K562 (cell line): ENCODE data around the gene YPEL2. TPM values are rescaled to one million over a fixed set of nuclear protein-coding genes. Genes with fewer than 3 reads are reported as not detected.

Experiments used
- CEBPG ChIP-seq, 3 experiments: fragments of 200-800 bp in 1 of 3; sonication (Bioruptor generic) in 1 of 3; sonication (generic) in 1 of 3; formaldehyde crosslinking in 1 of 3; IDR thresholded peaks in 2 of 3; conservative IDR thresholded peaks in 1 of 3; 2 replicates each; pipeline versions ENCODE4 v1.6.1 to v1.8.0; 2016 to 2022; ENCODE audit warnings: missing compliant biosample characterization in 2 of 3, missing genetic modification characterization in 2 of 3, mild to moderate bottlenecking in 1 of 3, missing genetic modification reagents in 1 of 3
- PHB2 ChIP-seq: fragments of 450-650 bp; IDR thresholded peaks from 2 replicates; pipeline ENCODE4 v1.6.1; 2017; ENCODE audit warnings: low read depth
- ZNF318 ChIP-seq, 2 experiments: fragments of 450-650 bp; IDR thresholded peaks; 2 replicates each; pipeline ENCODE4 v1.6.1; 2016; ENCODE audit warnings: mild to moderate bottlenecking in 2 of 2, borderline replicate concordance in 1 of 2, low read depth in 1 of 2, moderate library complexity in 1 of 2
- polyA plus RNA-seq, 8 experiments: library from polyadenylated mRNA; depleted of rRNA in 4 of 8; stranded (reverse) in 5 of 8; unstranded in 3 of 8; fragments of >200 nt; fragmentation: Nextera tagmentation in 2 of 8; fragmentation: Illumina TruSeq in 1 of 8; extraction: Ambion mirVana in 2 of 8; extraction: Trizol in 1 of 8; gene quantifications; 2 replicates each; pipeline versions ENCODE4 v1.2.1 to v1.2.3, GENCODE V29; 2011 to 2014; ENCODE audit warnings: inconsistent platforms in 1 of 8, missing spikeins in 1 of 8
- total RNA-seq, 7 experiments: library from RNA; depleted of rRNA in 6 of 7; stranded (reverse); fragments of >200 nt in 6 of 7; fragmentation: Illumina TruSeq in 2 of 7; extraction: Trizol in 2 of 7; gene quantifications; 2 replicates each; pipeline versions ENCODE4 v1.2.1 to v1.2.3, GENCODE V29; 2011 to 2021; ENCODE audit warnings: low replicate concordance in 1 of 7
- TF ChIP-seq, protein P1 (sequence below): fragments of 450-650 bp; IDR thresholded peaks from 2 replicates; pipeline ENCODE4 v1.6.1; 2016
- TF ChIP-seq, protein P2 (sequence below): fragments of 250-450 bp; sonication (Bioruptor Pico); IDR thresholded peaks from 2 replicates; pipeline ENCODE4 v1.4.0; 2020
- TF ChIP-seq, protein P3 (sequence below): fragments of 250-450 bp; sonication (Bioruptor Pico); IDR thresholded peaks from 2 replicates; pipeline ENCODE4 v1.4.0; 2020; ENCODE audit warnings: mild to moderate bottlenecking, moderate library complexity

Gene YPEL2
- total and polyA plus RNA-seq, 9 of the 15 experiments (the other 6 are each of a cell fraction or from before 2014, with no cell fraction given) = 0.11 to 2.4 (median 0.47) TPM

DNA sequence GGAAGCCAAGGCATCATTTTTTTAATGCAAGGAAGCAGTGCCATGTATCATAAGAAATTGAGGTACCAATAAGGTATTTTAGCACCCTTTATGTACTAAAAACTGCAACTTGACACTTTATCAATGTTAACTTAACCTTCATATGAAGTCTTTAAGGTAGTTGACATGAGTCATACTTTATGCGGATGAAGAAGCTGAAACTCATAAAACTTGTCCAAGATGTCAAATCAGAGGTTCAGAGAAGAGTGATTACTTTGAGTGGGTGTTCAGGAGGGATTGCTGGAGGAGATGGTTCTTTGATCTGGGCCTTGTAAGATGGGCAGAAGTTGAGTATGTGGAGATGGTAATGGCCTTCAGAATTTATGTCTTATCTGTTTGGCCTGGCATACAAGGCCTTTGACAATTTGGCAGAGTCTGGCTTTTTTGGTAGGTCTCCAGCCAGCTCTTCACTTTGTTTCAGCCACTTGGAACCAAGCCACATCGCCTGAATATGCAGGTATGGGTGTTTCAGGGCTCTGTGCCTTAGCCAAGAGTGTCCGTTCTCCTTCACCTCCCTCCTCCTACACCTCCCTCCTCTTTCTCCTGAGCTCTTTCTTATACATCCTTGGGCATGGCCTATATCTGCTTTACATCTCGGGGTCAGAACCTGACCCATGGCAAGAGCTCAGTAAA, 23.7 kb downstream of the YPEL2 start (continued):
- TF ChIP-seq ZNF318 (IDR thresholded peaks at IDR 0.05; ENCODE audit: borderline replicate concordance in 1 of 2, low read depth in 1 of 2) = no peak
- TF ChIP-seq, protein P1, sequence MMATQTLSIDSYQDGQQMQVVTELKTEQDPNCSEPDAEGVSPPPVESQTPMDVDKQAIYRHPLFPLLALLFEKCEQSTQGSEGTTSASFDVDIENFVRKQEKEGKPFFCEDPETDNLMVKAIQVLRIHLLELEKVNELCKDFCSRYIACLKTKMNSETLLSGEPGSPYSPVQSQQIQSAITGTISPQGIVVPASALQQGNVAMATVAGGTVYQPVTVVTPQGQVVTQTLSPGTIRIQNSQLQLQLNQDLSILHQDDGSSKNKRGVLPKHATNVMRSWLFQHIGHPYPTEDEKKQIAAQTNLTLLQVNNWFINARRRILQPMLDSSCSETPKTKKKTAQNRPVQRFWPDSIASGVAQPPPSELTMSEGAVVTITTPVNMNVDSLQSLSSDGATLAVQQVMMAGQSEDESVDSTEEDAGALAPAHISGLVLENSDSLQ = 0 out of 2 replicates have a peak, but pooled peaks have one; percentile 30
- TF ChIP-seq, protein P2, sequence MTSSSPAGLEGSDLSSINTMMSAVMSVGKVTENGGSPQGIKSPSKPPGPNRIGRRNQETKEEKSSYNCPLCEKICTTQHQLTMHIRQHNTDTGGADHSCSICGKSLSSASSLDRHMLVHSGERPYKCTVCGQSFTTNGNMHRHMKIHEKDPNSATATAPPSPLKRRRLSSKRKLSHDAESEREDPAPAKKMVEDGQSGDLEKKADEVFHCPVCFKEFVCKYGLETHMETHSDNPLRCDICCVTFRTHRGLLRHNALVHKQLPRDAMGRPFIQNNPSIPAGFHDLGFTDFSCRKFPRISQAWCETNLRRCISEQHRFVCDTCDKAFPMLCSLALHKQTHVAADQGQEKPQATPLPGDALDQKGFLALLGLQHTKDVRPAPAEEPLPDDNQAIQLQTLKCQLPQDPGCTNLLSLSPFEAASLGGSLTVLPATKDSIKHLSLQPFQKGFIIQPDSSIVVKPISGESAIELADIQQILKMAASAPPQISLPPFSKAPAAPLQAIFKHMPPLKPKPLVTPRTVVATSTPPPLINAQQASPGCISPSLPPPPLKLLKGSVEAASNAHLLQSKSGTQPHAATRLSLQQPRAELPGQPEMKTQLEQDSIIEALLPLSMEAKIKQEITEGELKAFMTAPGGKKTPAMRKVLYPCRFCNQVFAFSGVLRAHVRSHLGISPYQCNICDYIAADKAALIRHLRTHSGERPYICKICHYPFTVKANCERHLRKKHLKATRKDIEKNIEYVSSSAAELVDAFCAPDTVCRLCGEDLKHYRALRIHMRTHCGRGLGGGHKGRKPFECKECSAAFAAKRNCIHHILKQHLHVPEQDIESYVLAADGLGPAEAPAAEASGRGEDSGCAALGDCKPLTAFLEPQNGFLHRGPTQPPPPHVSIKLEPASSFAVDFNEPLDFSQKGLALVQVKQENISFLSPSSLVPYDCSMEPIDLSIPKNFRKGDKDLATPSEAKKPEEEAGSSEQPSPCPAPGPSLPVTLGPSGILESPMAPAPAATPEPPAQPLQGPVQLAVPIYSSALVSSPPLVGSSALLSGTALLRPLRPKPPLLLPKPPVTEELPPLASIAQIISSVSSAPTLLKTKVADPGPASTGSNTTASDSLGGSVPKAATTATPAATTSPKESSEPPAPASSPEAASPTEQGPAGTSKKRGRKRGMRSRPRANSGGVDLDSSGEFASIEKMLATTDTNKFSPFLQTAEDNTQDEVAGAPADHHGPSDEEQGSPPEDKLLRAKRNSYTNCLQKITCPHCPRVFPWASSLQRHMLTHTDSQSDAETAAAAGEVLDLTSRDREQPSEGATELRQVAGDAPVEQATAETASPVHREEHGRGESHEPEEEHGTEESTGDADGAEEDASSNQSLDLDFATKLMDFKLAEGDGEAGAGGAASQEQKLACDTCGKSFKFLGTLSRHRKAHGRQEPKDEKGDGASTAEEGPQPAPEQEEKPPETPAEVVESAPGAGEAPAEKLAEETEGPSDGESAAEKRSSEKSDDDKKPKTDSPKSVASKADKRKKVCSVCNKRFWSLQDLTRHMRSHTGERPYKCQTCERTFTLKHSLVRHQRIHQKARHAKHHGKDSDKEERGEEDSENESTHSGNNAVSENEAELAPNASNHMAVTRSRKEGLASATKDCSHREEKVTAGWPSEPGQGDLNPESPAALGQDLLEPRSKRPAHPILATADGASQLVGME (CRISPR knock-in tag) = no peak
- TF ChIP-seq PHB2 = no peak
- TF ChIP-seq, protein P3, sequence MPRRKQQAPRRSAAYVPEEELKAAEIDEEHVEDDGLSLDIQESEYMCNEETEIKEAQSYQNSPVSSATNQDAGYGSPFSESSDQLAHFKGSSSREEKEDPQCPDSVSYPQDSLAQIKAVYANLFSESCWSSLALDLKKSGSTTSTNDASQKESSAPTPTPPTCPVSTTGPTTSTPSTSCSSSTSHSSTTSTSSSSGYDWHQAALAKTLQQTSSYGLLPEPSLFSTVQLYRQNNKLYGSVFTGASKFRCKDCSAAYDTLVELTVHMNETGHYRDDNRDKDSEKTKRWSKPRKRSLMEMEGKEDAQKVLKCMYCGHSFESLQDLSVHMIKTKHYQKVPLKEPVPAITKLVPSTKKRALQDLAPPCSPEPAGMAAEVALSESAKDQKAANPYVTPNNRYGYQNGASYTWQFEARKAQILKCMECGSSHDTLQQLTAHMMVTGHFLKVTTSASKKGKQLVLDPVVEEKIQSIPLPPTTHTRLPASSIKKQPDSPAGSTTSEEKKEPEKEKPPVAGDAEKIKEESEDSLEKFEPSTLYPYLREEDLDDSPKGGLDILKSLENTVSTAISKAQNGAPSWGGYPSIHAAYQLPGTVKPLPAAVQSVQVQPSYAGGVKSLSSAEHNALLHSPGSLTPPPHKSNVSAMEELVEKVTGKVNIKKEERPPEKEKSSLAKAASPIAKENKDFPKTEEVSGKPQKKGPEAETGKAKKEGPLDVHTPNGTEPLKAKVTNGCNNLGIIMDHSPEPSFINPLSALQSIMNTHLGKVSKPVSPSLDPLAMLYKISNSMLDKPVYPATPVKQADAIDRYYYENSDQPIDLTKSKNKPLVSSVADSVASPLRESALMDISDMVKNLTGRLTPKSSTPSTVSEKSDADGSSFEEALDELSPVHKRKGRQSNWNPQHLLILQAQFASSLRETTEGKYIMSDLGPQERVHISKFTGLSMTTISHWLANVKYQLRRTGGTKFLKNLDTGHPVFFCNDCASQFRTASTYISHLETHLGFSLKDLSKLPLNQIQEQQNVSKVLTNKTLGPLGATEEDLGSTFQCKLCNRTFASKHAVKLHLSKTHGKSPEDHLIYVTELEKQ = no peak
- no peak for TF ChIP-seq CEBPG (CRISPR knock-in tag; IDR thresholded peaks at IDR 0.05)
- no peak for TF ChIP-seq CEBPG (tag; conservative IDR thresholded peaks at IDR 0.05 in 1 of 2, IDR thresholded peaks at IDR 0.05 in 1 of 2)
